Measurements from ENCODE around the gene ZMYM5. TPM values are rescaled to one million over a fixed set of nuclear protein-coding genes. Genes with fewer than 3 reads are reported as not detected.
A peak's percentile ranks its signal among the peaks of the same experiment; 100 is the strongest.

Gene ZMYM5
- total RNA-seq, 3 donors from 2014 or later: 14.4 to 29.4 (median 20.3) TPM

DNA sequence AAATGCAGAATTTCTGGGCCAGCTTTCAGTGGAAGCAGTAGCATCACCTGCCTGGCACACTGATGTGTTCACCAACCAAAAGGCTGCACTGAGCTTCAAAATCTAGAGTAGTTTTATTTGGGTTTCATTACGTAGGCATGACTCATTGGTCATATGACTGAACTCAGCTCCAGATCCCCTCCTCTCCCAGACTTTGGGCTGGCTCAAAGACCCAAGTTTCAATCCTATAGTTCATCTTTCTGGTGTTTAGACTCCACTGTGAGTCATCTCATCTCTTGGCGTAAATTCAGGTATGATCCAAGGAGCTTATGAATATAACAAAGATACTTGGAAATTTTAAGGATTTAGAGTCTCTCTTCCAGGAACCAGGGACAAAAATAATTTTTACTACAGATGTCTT, 17.7 kb downstream of the ZMYM5 start:
- no peaks in the 10 kb centered on the region for H3K9me3 ChIP-seq
- DNase-seq (ENCODE audit: low spot score in 2 of 2): no peak
- no peaks in the 10 kb centered on the region for H3K27me3 ChIP-seq
- no peak for TF ChIP-seq POLR2A (IDR thresholded peaks at IDR 0.05)
- TF ChIP-seq POLR2AphosphoS5 (IDR thresholded peaks at IDR 0.05): no peak
- TF ChIP-seq, protein P1, sequence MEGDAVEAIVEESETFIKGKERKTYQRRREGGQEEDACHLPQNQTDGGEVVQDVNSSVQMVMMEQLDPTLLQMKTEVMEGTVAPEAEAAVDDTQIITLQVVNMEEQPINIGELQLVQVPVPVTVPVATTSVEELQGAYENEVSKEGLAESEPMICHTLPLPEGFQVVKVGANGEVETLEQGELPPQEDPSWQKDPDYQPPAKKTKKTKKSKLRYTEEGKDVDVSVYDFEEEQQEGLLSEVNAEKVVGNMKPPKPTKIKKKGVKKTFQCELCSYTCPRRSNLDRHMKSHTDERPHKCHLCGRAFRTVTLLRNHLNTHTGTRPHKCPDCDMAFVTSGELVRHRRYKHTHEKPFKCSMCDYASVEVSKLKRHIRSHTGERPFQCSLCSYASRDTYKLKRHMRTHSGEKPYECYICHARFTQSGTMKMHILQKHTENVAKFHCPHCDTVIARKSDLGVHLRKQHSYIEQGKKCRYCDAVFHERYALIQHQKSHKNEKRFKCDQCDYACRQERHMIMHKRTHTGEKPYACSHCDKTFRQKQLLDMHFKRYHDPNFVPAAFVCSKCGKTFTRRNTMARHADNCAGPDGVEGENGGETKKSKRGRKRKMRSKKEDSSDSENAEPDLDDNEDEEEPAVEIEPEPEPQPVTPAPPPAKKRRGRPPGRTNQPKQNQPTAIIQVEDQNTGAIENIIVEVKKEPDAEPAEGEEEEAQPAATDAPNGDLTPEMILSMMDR (IDR thresholded peaks at IDR 0.05): no peak
- no peaks in the 10 kb centered on the region for H3K36me3 ChIP-seq
- intact Hi-C loops (cut with DNase I; ENCODE audit: low total_unique reads): no loop called here
- H3K27ac ChIP-seq: peak overlapping the region in 1 of 2 donors; percentile 43
- H3K4me1 ChIP-seq: no peaks in the 10 kb centered on the region
- H3K4me3 ChIP-seq: no peak overlapping the region

DNA sequence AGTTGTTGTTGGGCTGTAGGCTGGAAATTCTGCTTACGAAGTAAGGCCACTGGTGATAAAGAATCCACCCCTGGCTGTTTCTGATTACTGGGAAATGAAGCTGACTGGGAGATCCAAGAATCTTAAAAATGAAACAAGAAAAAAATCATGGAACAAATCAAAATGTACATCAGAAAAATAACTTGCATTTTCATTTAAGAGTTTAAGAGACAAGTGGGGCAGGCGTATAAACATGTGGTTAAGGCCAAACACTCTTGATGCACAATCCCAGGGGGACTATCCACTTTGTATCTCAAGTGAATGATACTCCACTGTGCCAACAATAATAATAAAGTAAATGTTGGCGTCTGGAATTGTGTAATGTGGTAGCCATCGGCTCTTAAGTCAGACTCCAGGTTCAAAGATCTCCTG, 24.6 kb downstream of the ZMYM5 start:
- no peaks in the 10 kb centered on the region for H3K4me1 ChIP-seq
- DNase-seq (ENCODE audit: low spot score in 2 of 2): no peak
- no peaks in the 10 kb centered on the region for H3K27me3 ChIP-seq
- TF ChIP-seq, protein P1 (IDR thresholded peaks at IDR 0.05): no peak
- TF ChIP-seq POLR2AphosphoS5 (IDR thresholded peaks at IDR 0.05) (no peak), POLR2A (IDR thresholded peaks at IDR 0.05) (no peak)
- intact Hi-C loops (cut with DNase I; ENCODE audit: low total_unique reads): no loop called here
- H3K27ac ChIP-seq: no peak overlapping the region
- H3K4me3 ChIP-seq: no peak overlapping the region
- no peaks in the 10 kb centered on the region for H3K36me3 ChIP-seq
- no peaks in the 10 kb centered on the region for H3K9me3 ChIP-seq

DNA sequence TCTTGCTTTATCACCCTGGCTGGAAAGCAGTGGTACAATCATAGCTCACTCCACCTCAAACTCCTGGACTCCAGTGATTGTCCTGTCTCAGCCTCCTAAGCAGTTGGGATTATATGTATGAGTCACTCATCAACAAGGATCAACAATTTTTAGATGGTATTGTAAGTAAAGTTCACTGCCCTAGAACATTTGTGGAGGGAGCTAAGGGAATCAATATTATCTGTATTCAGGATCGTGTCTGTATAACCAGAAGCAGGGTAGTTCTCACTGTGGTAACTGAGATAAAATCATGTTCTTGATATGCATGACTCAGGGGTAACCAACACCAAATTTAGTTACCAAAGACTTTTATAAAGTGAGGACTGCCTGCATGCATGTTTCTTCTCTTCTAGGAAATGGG, 27.0 kb downstream of the ZMYM5 start:
- TF ChIP-seq, protein P1 (IDR thresholded peaks at IDR 0.05): no peak
- TF ChIP-seq POLR2AphosphoS5 (IDR thresholded peaks at IDR 0.05) (no peak), POLR2A (IDR thresholded peaks at IDR 0.05) (no peak)
- intact Hi-C loops (cut with DNase I; ENCODE audit: low total_unique reads): no loop called here
- no peaks in the 10 kb centered on the region for H3K9me3 ChIP-seq
- H3K27ac ChIP-seq: no peak overlapping the region
- no peaks in the 10 kb centered on the region for H3K27me3 ChIP-seq
- no peak overlapping the region for H3K4me3 ChIP-seq
- no peaks in the 10 kb centered on the region for H3K36me3 ChIP-seq
- no peak for DNase-seq (ENCODE audit: low spot score in 2 of 2)
- H3K4me1 ChIP-seq: no peaks in the 10 kb centered on the region

GRCh38 chr13:19834704-19835103, 28.7 kb downstream of the ZMYM5 start:
- no peaks in the 10 kb centered on the region for H3K27me3 ChIP-seq
- H3K27ac ChIP-seq: no peak overlapping the region
- no peaks in the 10 kb centered on the region for H3K36me3 ChIP-seq
- TF ChIP-seq POLR2A (IDR thresholded peaks at IDR 0.05) (no peak), POLR2AphosphoS5 (IDR thresholded peaks at IDR 0.05) (no peak)
- TF ChIP-seq, protein P1 (IDR thresholded peaks at IDR 0.05): no peak
- intact Hi-C loops (cut with DNase I; ENCODE audit: low total_unique reads): no loop called here
- no peaks in the 10 kb centered on the region for H3K4me1 ChIP-seq
- H3K4me3 ChIP-seq: no peak overlapping the region
- no peaks in the 10 kb centered on the region for H3K9me3 ChIP-seq
- no peak for DNase-seq (ENCODE audit: low spot score in 2 of 2)

GRCh38 chr13:19822673-19823072, 40.8 kb downstream of the ZMYM5 start:
- no peaks in the 10 kb centered on the region for H3K36me3 ChIP-seq

More at GRCh38 chr13:19822673-19823072, 40.8 kb downstream of the ZMYM5 start:
- no peaks in the 10 kb centered on the region for H3K9me3 ChIP-seq
- H3K4me3 ChIP-seq: no peak overlapping the region
- DNase-seq (ENCODE audit: low spot score in 2 of 2): no peak
- no peaks in the 10 kb centered on the region for H3K27me3 ChIP-seq
- no peaks in the 10 kb centered on the region for H3K4me1 ChIP-seq
- intact Hi-C loops (cut with DNase I; ENCODE audit: low total_unique reads): no loop called here
- no peak for TF ChIP-seq POLR2A (IDR thresholded peaks at IDR 0.05)
- TF ChIP-seq POLR2AphosphoS5 (IDR thresholded peaks at IDR 0.05): no peak
- TF ChIP-seq, protein P1 (IDR thresholded peaks at IDR 0.05): no peak
- no peak overlapping the region for H3K27ac ChIP-seq

Measured in breast epithelium (tissue), 4 donors.